Thoracic aorta (tissue), 2 donors: Measurements from ENCODE around the gene STRA6. TPM values are rescaled to one million over a fixed set of nuclear protein-coding genes. Genes with fewer than 3 reads are reported as not detected.
A peak's percentile ranks its signal among the peaks of the same experiment; 100 is the strongest.

ENCODE experiments used
- ATAC-seq: fragments of 150-250 bp; one replicate; pipeline ENCODE4 v1.8.0; 2017; ENCODE audit warnings: low read depth; ENCODE audit not compliant: insufficient number of reproducible peaks, low FRiP score
- DNase-seq: peaks from one replicate; pipeline ENCODE4 v3.0.0-alpha.2; 2020; ENCODE audit warnings: low spot score
- H3K27ac ChIP-seq, 2 donors: fragments of 200-600 bp; sonication (generic); 1 replicate in 1 of 2; 2 replicates in 1 of 2; pipeline ENCODE4 v1.5.1; 2016; ENCODE audit warnings: mild to moderate bottlenecking in 2 of 2, moderate library complexity in 2 of 2
- H3K27me3 ChIP-seq: fragments of 200-600 bp; sonication (generic); replicated peaks from 2 replicates; pipeline ENCODE4 v1.6.0; 2016; ENCODE audit warnings: mild to moderate bottlenecking; ENCODE audit not compliant: insufficient read depth
- H3K36me3 ChIP-seq: fragments of 200-600 bp; sonication (generic); one replicate; pipeline ENCODE4 v1.5.1; 2016
- H3K4me1 ChIP-seq, 2 donors: fragments of 200-600 bp; sonication (generic); 1 replicate in 1 of 2; 2 replicates in 1 of 2; pipeline versions ENCODE4 v1.5.1 to v1.6.0; 2016; ENCODE audit warnings: low read depth in 2 of 2, mild to moderate bottlenecking in 1 of 2; ENCODE audit not compliant: control insufficient read depth in 1 of 2
- H3K4me3 ChIP-seq: fragments of 200-600 bp; sonication (generic); 2 replicates; pipeline ENCODE4 v1.5.1; 2016; ENCODE audit warnings: mild to moderate bottlenecking
- H3K9me3 ChIP-seq: fragments of 200-600 bp; sonication (generic); 2 replicates; pipeline ENCODE4 v1.5.1; 2016
- total RNA-seq, 2 donors: library from RNA; depleted of rRNA; stranded (reverse); fragments of >200 nt; gene quantifications; one replicate each; pipeline versions ENCODE4 v1.1.0 to v1.2.3, GENCODE V29; 2016
- TF ChIP-seq, protein P1 (sequence below): fragments of 200-600 bp; sonication (generic); IDR thresholded peaks from one replicate; pipeline ENCODE4 v1.5.1; 2019; ENCODE audit warnings: antibody characterized with exemption

The STRA6 gene
- total RNA-seq, 2 donors from 2014 or later = 0.28 TPM; not detected in 1

DNA sequence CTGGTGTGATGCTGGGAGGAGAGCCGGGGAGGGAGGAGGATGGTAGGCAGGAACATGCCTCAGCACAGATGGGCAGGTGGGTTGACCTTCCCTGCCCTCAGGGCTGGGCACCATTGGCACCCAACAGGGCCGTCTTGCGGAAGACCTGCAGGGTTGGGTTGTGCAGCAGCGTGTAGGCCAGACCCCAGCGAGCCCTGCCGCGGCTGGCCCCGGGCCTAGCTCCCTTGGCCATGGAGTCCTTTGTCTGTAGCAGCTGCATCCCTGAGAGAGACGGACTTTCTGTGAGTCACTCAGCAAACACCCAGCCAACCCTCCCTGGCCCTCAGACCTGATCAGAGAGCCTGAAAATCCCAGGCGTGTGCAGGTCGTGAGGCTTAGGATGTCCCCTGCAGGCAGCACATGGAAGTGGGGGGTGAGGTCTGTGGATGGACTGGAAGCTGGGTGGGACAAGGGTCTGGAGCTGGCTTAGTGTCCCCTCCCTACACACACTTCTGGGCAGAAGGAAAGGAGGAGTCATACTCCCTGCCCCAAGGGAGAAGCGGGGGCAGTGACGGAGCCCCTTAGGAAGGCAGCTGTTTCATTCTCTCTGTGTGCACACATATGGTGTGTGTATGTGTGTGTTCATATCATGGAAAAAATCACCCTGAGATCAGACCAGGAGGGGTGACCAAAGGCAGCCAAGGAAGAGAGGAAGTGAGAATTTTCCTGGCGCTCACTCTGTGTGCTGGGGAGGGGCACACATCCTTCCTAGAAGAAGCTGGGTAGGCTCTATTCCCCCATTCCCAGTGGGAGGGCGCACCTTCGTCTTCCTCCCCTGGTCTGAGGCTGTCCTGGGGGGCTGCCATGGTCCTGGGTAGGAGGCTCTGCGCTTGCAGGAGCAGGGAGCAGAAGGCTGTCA lies 22.4 kb downstream of the STRA6 start:
- no peak for DNase-seq
- peak; percentile 2 for ATAC-seq
- Histone ChIP-seq H3K4me3 (no peak overlapping the region), H3K27ac (peak overlapping the region; percentile 25 to 87), H3K4me1 (peaks cover 35 to 53% of the 10 kb centered on the region in 2 donors), H3K36me3 (no peaks in the 10 kb centered on the region), H3K27me3 (no peaks in the 10 kb centered on the region), H3K9me3 (no peaks in the 10 kb centered on the region)
- TF ChIP-seq, protein P1, sequence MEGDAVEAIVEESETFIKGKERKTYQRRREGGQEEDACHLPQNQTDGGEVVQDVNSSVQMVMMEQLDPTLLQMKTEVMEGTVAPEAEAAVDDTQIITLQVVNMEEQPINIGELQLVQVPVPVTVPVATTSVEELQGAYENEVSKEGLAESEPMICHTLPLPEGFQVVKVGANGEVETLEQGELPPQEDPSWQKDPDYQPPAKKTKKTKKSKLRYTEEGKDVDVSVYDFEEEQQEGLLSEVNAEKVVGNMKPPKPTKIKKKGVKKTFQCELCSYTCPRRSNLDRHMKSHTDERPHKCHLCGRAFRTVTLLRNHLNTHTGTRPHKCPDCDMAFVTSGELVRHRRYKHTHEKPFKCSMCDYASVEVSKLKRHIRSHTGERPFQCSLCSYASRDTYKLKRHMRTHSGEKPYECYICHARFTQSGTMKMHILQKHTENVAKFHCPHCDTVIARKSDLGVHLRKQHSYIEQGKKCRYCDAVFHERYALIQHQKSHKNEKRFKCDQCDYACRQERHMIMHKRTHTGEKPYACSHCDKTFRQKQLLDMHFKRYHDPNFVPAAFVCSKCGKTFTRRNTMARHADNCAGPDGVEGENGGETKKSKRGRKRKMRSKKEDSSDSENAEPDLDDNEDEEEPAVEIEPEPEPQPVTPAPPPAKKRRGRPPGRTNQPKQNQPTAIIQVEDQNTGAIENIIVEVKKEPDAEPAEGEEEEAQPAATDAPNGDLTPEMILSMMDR = no peak

DNA sequence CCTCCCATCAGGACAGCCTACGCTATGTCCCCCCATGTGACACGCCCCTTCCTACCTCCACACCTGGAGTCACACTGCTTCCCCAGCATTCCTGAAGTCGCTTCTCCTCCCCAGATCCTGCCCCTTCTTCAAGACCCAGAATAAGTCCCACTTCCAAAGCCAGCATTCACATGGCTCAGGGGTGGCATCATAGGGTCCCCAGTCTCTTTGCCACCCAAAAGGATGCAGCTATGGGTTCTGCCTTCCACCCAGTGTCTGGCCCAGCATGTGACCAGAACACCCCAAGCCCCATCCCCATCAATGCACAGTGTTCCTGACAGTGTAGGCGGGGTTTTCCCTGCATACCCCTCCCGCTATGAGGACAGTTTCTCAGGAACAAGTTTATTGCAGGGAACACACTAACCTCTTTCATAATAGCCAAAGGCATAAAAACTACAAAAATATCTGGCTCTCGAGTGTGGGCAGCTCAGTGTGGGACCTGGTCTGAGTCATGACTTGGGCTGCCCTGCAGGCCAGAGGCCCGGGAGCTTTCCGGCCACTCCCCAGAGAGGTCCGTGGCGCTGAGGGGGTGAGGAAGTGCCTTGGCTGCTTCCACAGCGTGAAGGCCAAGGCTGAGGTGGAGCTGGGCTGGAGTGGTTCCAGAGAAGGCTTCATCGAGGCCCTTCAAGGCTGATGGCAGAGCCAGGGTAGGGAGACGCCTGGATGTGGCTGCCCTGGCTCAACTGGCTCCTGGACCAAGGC lies 23.3 kb downstream of the STRA6 start:
- TF ChIP-seq, protein P1 = no peak
- peaks cover 35 to 63% of the 10 kb centered on the region in 2 donors for H3K4me1 ChIP-seq

DNA sequence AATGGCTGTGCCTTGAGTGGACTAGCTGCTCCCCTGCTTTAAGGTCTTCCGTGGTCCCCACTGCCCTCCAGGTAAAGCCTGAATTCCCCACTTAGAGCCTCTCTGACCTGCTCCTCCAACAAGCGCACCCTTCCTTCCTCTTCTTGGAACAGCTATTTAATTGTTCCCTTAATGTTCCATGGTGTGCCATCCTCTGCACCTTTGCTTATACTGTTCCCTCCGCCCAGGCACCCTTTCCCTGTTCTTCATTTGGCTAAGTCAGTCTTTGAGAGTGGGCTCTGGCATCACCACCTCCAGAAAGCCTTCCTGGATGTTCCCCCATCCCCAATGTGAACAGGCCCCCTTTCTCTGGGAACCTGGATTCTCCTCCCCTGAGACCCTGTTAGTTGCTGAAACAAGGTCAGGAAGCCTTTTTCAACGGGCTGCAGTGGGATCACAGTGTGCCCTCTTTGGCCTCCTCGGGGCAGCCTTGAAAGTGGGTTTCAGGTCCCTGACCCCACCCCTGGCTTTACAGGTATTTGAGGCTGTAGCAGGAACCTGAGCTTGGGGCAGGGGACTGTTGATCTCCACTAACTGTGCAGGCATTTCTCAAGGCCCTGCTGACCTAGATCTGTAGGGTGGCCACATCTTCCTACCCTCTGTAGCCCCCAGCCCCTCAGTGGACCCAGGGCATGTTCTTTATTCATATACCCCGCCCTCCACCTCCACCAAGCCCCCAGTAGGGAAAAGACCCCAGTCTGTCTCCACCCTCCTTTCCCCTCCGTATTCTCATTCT lies 24.1 kb downstream of the STRA6 start:
- no peak for DNase-seq
- Histone ChIP-seq H3K27me3 (no peaks in the 10 kb centered on the region), H3K4me3 (no peak overlapping the region), H3K27ac (peak overlapping the region; percentile 68 to 87), H3K4me1 (peaks cover 35 to 70% of the 10 kb centered on the region in 2 donors), H3K36me3 (no peaks in the 10 kb centered on the region), H3K9me3 (no peaks in the 10 kb centered on the region)
- ATAC-seq = no peak
- TF ChIP-seq, protein P1 = no peak

More for the DNA sequence above, 23.3 kb downstream of the STRA6 start:
- peak; percentile 82 for ATAC-seq
- no peaks in the 10 kb centered on the region for H3K27me3 ChIP-seq
- H3K9me3 ChIP-seq = no peaks in the 10 kb centered on the region
- H3K27ac ChIP-seq = peak overlapping the region; percentile 68 to 87
- no peaks in the 10 kb centered on the region for H3K36me3 ChIP-seq
- H3K4me3 ChIP-seq = no peak overlapping the region
- DNase-seq = peak; percentile 77

DNA sequence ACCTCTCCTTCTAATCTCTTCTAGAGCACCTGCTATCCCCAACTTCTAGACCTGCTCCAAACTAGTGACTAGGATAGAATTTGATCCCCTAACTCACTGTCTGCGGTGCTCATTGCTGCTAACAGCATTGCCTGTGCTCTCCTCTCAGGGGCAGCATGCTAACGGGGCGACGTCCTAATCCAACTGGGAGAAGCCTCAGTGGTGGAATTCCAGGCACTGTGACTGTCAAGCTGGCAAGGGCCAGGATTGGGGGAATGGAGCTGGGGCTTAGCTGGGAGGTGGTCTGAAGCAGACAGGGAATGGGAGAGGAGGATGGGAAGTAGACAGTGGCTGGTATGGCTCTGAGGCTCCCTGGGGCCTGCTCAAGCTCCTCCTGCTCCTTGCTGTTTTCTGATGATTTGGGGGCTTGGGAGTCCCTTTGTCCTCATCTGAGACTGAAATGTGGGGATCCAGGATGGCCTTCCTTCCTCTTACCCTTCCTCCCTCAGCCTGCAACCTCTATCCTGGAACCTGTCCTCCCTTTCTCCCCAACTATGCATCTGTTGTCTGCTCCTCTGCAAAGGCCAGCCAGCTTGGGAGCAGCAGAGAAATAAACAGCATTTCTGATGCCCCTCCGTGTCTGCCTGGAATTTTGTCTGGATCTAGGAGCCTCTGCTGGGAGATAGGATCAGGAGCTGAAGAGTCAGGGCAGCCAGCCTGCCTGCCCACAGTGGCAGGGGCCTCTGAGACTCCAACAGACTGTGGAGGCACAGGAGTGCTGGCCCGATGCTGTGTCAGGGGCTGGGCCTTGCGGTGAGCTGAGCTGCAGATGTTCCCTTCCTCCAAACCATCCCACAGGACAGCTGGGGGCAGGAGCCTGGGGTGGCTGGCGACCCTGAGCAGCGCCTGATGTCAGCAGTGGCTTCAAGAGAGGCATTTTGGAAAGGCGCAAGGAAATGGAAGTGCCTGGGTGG lies 26.0 kb downstream of the STRA6 start:
- Histone ChIP-seq H3K36me3 (no peaks in the 10 kb centered on the region), H3K4me3 (no peak overlapping the region), H3K27ac (peak overlapping the region in 1 of 2 donors; percentile 87), H3K4me1 (peaks cover 39 to 84% of the 10 kb centered on the region in 2 donors), H3K27me3 (no peaks in the 10 kb centered on the region), H3K9me3 (no peaks in the 10 kb centered on the region)
- no peak for DNase-seq
- TF ChIP-seq, protein P1 = no peak
- ATAC-seq = no peak
